Retinal pigment epithelial cell (primary cell): Measurements from ENCODE around the gene PLXNA4.
"Not testable (repeated sequence)": the region's sequence is repeated elsewhere in the genome, so short reads cannot be mapped to it uniquely, and the experiment has no call there.

Experiments used
- DNase-seq: peaks from one replicate; pipeline ENCODE4 v3.0.0-alpha.2; 2010; ENCODE audit warnings: low read depth
- H3K4me3 ChIP-seq: 2 replicates; pipeline ENCODE4 v1.5.1; 2011; ENCODE audit warnings: mild to moderate bottlenecking, low read length, control low read depth, moderate library complexity
- CTCF ChIP-seq: conservative IDR thresholded peaks from 2 replicates; pipeline ENCODE4 v1.5.1; 2011; ENCODE audit warnings: low read depth, low read length, control low read depth, inconsistent platforms

PLXNA4 gene

GRCh38 chr7:132176719-132177118 lies 399.6 kb downstream of the PLXNA4 start:
- no peak for DNase-seq
- TF ChIP-seq CTCF = no peak
- no peak overlapping the region for H3K4me3 ChIP-seq

- no peak overlapping the region for H3K4me3 ChIP-seq
- TF ChIP-seq CTCF = no peak
- DNase-seq = no peak
Measured at GRCh38 chr7:132171130-132171576, 405.1 kb downstream of the PLXNA4 start.

GRCh38 chr7:132169730-132170129 lies 406.5 kb downstream of the PLXNA4 start:
- H3K4me3 ChIP-seq = no peak overlapping the region
- no peak for TF ChIP-seq CTCF
- DNase-seq = no peak

GRCh38 chr7:132168239-132168638 lies 408.0 kb downstream of the PLXNA4 start:
- no peak overlapping the region for H3K4me3 ChIP-seq
- TF ChIP-seq CTCF = no peak
- DNase-seq = no peak

- DNase-seq, H3K4me3 ChIP-seq: not testable (repeated sequence)
Measured at GRCh38 chr7:132165695-132166094, 410.6 kb downstream of the PLXNA4 start.

- DNase-seq = no peak
- TF ChIP-seq CTCF = no peak
- no peak overlapping the region for H3K4me3 ChIP-seq
Measured at GRCh38 chr7:132164558-132165125, 411.6 kb downstream of the PLXNA4 start.

- TF ChIP-seq CTCF = no peak
- H3K4me3 ChIP-seq = no peak overlapping the region
- no peak for DNase-seq
Measured at GRCh38 chr7:132162556-132163144, 413.6 kb downstream of the PLXNA4 start.

- no peak overlapping the region for H3K4me3 ChIP-seq
- TF ChIP-seq CTCF = no peak
- no peak for DNase-seq
Measured at GRCh38 chr7:132161976-132162375, 414.3 kb downstream of the PLXNA4 start.
